OCI-LY7 (cell line): ENCODE results near the gene PTPRM. TPM values are rescaled to one million over a fixed set of nuclear protein-coding genes. Genes with fewer than 3 reads are reported as not detected.

Experiments
- BruUV-seq: library from RNA; stranded (reverse); fragments of 400-500 nt; replicated peaks from 2 replicates; lab custom pipeline; 2021; lab: Mats Ljungman, UMichigan
- CTCF ChIA-PET: fragments of 300-600 bp; sonication (Branson Sonifier 250); formaldehyde crosslinking; loops from one replicate; lab custom pipeline; 2022; ENCODE audit warnings: antibody characterized with exemption; ENCODE audit not compliant: unreplicated experiment; lab: Charles Lee
- POLR2A ChIA-PET: fragments of 300-600 bp; sonication (Branson Sonifier 250); formaldehyde crosslinking; loops from one replicate; lab custom pipeline; 2022; ENCODE audit warnings: antibody characterized with exemption; lab: Charles Lee
- DNase-seq: peaks from one replicate; pipeline ENCODE4 v3.0.0-alpha.2; 2015; ENCODE audit warnings: low spot score
- H2AFZ ChIP-seq: fragments of 200-600 bp; sonication (generic), shearing (Covaris generic); 2 replicates; pipeline ENCODE4 v1.6.1; 2014; ENCODE audit warnings: mild to moderate bottlenecking, antibody characterized with exemption, low read length, moderate library complexity
- H3K27ac ChIP-seq: fragments of 200-600 bp; sonication (generic); 2 replicates; pipeline ENCODE4 v1.5.1; 2014; ENCODE audit warnings: mixed run types, low read depth, mild to moderate bottlenecking, moderate library complexity, low read length, inconsistent platforms; ENCODE audit not compliant: poor library complexity, severe bottlenecking
- H3K36me3 ChIP-seq: fragments of 200-600 bp; sonication (generic); 2 replicates; pipeline ENCODE4 v1.6.1; 2014; ENCODE audit warnings: mild to moderate bottlenecking, antibody characterized with exemption, low read length, moderate library complexity, mixed read lengths; ENCODE audit not compliant: insufficient read depth
- H3K4me1 ChIP-seq: fragments of 200-600 bp; sonication (generic); 2 replicates; pipeline ENCODE4 v1.5.1; 2014; ENCODE audit warnings: mild to moderate bottlenecking, low read length; ENCODE audit not compliant: insufficient read depth, poor library complexity, severe bottlenecking
- H3K4me2 ChIP-seq: fragments of 200-600 bp; sonication (generic); 2 replicates; pipeline ENCODE4 v1.6.1; 2014; ENCODE audit warnings: mild to moderate bottlenecking, low read length
- H3K4me3 ChIP-seq: fragments of 200-600 bp; sonication (generic); 2 replicates; pipeline ENCODE4 v1.5.1; 2014; ENCODE audit warnings: mild to moderate bottlenecking, low read depth, low read length; ENCODE audit not compliant: poor library complexity, severe bottlenecking
- H3K79me2 ChIP-seq: fragments of 200-600 bp; sonication (generic); 2 replicates; pipeline ENCODE4 v1.6.1; 2016; ENCODE audit warnings: low read depth, mild to moderate bottlenecking, low read length, moderate library complexity, mixed read lengths; ENCODE audit not compliant: insufficient read depth
- H3K9me2 ChIP-seq: fragments of 200-600 bp; sonication (generic); 2 replicates; pipeline ENCODE4 v1.6.1; 2016; ENCODE audit warnings: mild to moderate bottlenecking, low read length, mixed read lengths; ENCODE audit not compliant: insufficient read depth
- H3K9me3 ChIP-seq: fragments of 200-600 bp; sonication (generic); 2 replicates; pipeline ENCODE4 v1.6.1; 2014; ENCODE audit warnings: mild to moderate bottlenecking, mixed run types, low read length, mixed read lengths
- H4K20me1 ChIP-seq: fragments of 200-600 bp; sonication (generic); 2 replicates; pipeline ENCODE4 v1.6.1; 2014; ENCODE audit warnings: mild to moderate bottlenecking, antibody characterized with exemption, low read length, moderate library complexity, mixed read lengths; ENCODE audit not compliant: insufficient read depth
- EZH2phosphoT487 ChIP-seq: fragments of 200-600 bp; sonication (generic); IDR thresholded peaks from 2 replicates; pipeline ENCODE4 v1.6.1; 2018; ENCODE audit warnings: low read depth, borderline replicate concordance, mild to moderate bottlenecking, mixed run types, antibody characterized with exemption, low read length, moderate library complexity, mixed read lengths
- intact Hi-C: fragments of 100-400 bp; cut with micrococcal nuclease; formaldehyde crosslinking; loops from one replicate; pipeline ENCODE4 v1.10.0; 2022; ENCODE audit not compliant: unreplicated experiment
- total RNA-seq, 2 experiments: library from RNA; depleted of rRNA in 1 of 2; stranded (reverse); fragments of >200 nt in 1 of 2; shearing (Covaris generic) in 1 of 2; gene quantifications; 2 replicates each; pipeline ENCODE4 v1.2.3, GENCODE V29; 2014 to 2022
- TF ChIP-seq, protein P1 (sequence below): fragments of 200-600 bp; sonication (generic); conservative IDR thresholded peaks from 2 replicates; pipeline ENCODE4 v1.5.1; 2014; ENCODE audit warnings: mild to moderate bottlenecking, antibody characterized with exemption, low read length, moderate library complexity, mixed read lengths

The PTPRM gene
- total RNA-seq, 2 experiments from 2014 or later: not detected

DNA sequence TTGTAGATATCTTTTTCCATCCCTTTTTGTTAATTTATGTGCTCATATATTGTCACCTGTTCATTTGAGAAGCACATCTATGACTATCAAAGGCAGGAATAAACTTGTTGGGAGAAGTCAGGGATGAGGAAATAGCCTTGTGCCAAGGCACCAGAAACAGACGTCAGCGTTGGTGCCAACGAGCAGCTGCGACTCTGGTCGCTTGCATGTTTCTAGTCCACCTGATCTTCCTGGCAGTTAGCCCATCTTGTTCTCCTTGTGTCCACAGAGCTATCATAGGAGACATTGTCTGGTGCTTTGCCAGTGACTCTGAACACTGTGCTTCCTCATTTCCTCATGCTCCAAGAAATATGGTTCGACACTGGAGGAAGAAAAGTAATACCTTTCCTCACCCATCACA is 374.4 kb downstream of the PTPRM start:
- CTCF ChIA-PET: no interaction called here
- H3K4me3 ChIP-seq: no peak overlapping the region
- no TSS peak for BruUV-seq
- H4K20me1 ChIP-seq: no peaks in the 10 kb centered on the region
- H3K9me3 ChIP-seq: no peaks in the 10 kb centered on the region
- no peak for TF ChIP-seq EZH2phosphoT487
- TF ChIP-seq, protein P1, sequence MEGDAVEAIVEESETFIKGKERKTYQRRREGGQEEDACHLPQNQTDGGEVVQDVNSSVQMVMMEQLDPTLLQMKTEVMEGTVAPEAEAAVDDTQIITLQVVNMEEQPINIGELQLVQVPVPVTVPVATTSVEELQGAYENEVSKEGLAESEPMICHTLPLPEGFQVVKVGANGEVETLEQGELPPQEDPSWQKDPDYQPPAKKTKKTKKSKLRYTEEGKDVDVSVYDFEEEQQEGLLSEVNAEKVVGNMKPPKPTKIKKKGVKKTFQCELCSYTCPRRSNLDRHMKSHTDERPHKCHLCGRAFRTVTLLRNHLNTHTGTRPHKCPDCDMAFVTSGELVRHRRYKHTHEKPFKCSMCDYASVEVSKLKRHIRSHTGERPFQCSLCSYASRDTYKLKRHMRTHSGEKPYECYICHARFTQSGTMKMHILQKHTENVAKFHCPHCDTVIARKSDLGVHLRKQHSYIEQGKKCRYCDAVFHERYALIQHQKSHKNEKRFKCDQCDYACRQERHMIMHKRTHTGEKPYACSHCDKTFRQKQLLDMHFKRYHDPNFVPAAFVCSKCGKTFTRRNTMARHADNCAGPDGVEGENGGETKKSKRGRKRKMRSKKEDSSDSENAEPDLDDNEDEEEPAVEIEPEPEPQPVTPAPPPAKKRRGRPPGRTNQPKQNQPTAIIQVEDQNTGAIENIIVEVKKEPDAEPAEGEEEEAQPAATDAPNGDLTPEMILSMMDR: no peak
- DNase-seq: no peak
- H3K9me2 ChIP-seq: no peaks in the 10 kb centered on the region
- intact Hi-C loops: no loop called here
- no peak overlapping the region for H3K27ac ChIP-seq
- H3K36me3 ChIP-seq: no peaks in the 10 kb centered on the region
- no peaks in the 10 kb centered on the region for H3K79me2 ChIP-seq
- no peak overlapping the region for H2AFZ ChIP-seq
- no peaks in the 10 kb centered on the region for H3K4me1 ChIP-seq
- POLR2A ChIA-PET: no interaction called here
- H3K4me2 ChIP-seq: no peak overlapping the region

GRCh38 chr18:7945882-7946281 is 378.8 kb downstream of the PTPRM start:
- no peak for TF ChIP-seq EZH2phosphoT487
- TF ChIP-seq, protein P1: no peak
- Histone ChIP-seq H2AFZ (no peak overlapping the region), H4K20me1 (no peaks in the 10 kb centered on the region), H3K4me1 (no peaks in the 10 kb centered on the region), H3K36me3 (no peaks in the 10 kb centered on the region), H3K9me2 (no peaks in the 10 kb centered on the region), H3K9me3 (no peaks in the 10 kb centered on the region), H3K4me3 (no peak overlapping the region), H3K79me2 (no peaks in the 10 kb centered on the region), H3K4me2 (no peak overlapping the region), H3K27ac (no peak overlapping the region)
- no peak for DNase-seq
- ChIA-PET CTCF (no interaction called here), POLR2A (no interaction called here)
- intact Hi-C loops: no loop called here
- BruUV-seq: no TSS peak

- Histone ChIP-seq H3K9me3 (no peaks in the 10 kb centered on the region), H4K20me1 (no peaks in the 10 kb centered on the region), H3K27ac (no peak overlapping the region), H3K79me2 (no peaks in the 10 kb centered on the region), H2AFZ (no peak overlapping the region), H3K4me1 (no peaks in the 10 kb centered on the region), H3K4me3 (no peak overlapping the region), H3K9me2 (no peaks in the 10 kb centered on the region), H3K4me2 (no peak overlapping the region), H3K36me3 (no peaks in the 10 kb centered on the region)
- DNase-seq: no peak
- no TSS peak for BruUV-seq
- ChIA-PET POLR2A (interaction anchor here (0.9 kb wide), 1 partner anchor 129 kb away, joined by 3 read pairs; no protein-coding TSS in a partner anchor), CTCF (no interaction called here)
- intact Hi-C loops: no loop called here
- no peak for TF ChIP-seq EZH2phosphoT487
- TF ChIP-seq, protein P1: no peak
These were observed 379.7 kb downstream of the PTPRM start for GRCh38 chr18:7946734-7947377.
